Neural progenitor cell (in vitro differentiated cells): ENCODE data around the gene CEP63. TPM values are rescaled to one million over a fixed set of nuclear protein-coding genes. Genes with fewer than 3 reads are reported as not detected.

Experiments used
- DNase-seq: peaks from one replicate; pipeline ENCODE4 v3.0.0-alpha.2; 2016; ENCODE audit warnings: low spot score
- H2AFZ ChIP-seq: fragments of 200-600 bp; sonication (generic); replicated peaks from 2 replicates; pipeline ENCODE4 v1.6.1; 2016; ENCODE audit warnings: antibody characterized with exemption
- H3F3A ChIP-seq: fragments of 200-600 bp; sonication (generic); 2 replicates; pipeline ENCODE4 v1.6.1; 2016; ENCODE audit warnings: antibody characterized with exemption, low read depth
- H3K27ac ChIP-seq: fragments of 200-600 bp; sonication (generic); 2 replicates; pipeline ENCODE4 v1.5.1; 2016; ENCODE audit warnings: mild to moderate bottlenecking
- H3K27me3 ChIP-seq: fragments of 200-600 bp; sonication (generic); 2 replicates; pipeline ENCODE4 v1.6.1; 2016; ENCODE audit warnings: mild to moderate bottlenecking, moderate library complexity
- H3K36me3 ChIP-seq: fragments of 200-600 bp; sonication (generic); 2 replicates; pipeline ENCODE4 v1.5.1; 2016
- H3K4me1 ChIP-seq: fragments of 200-600 bp; sonication (generic); 2 replicates; pipeline ENCODE4 v1.6.1; 2016; ENCODE audit warnings: mixed run types
- H3K4me2 ChIP-seq: fragments of 200-600 bp; sonication (generic); 2 replicates; pipeline ENCODE4 v1.6.1; 2016
- H3K4me3 ChIP-seq: fragments of 200-600 bp; sonication (generic); 2 replicates; pipeline ENCODE4 v1.5.1; 2016
- H3K79me2 ChIP-seq: fragments of 200-600 bp; sonication (generic); 2 replicates; pipeline ENCODE4 v1.6.1; 2016; ENCODE audit warnings: low read depth
- H3K9ac ChIP-seq: fragments of 200-600 bp; sonication (generic); 2 replicates; pipeline ENCODE4 v1.6.1; 2016
- H3K9me3 ChIP-seq: fragments of 200-600 bp; sonication (generic); 2 replicates; pipeline ENCODE4 v1.5.1; 2016; ENCODE audit warnings: low read depth
- H4K20me1 ChIP-seq: fragments of 200-600 bp; sonication (generic); 2 replicates; pipeline ENCODE4 v1.6.1; 2016; ENCODE audit warnings: low read depth
- H3K27ac Mint-ChIP-seq: 3 replicates; pipeline ENCODE4 v1.8.0; 2021; ENCODE audit warnings: mixed read lengths
- H3K27me3 Mint-ChIP-seq: 2 replicates; pipeline ENCODE4 v1.8.0; 2022; ENCODE audit warnings: low read depth, mild to moderate bottlenecking, inconsistent platforms, moderate library complexity, mixed read lengths; ENCODE audit not compliant: insufficient read depth
- H3K36me3 Mint-ChIP-seq: 3 replicates; pipeline ENCODE4 v1.8.0; 2021; ENCODE audit warnings: mixed read lengths
- H3K4me1 Mint-ChIP-seq: 3 replicates; pipeline ENCODE4 v1.8.0; 2021; ENCODE audit warnings: mixed read lengths
- H3K4me3 Mint-ChIP-seq: 3 replicates; pipeline ENCODE4 v1.8.0; 2021; ENCODE audit warnings: mild to moderate bottlenecking, moderate library complexity, mixed read lengths
- H3K9me3 Mint-ChIP-seq: 3 replicates; pipeline ENCODE4 v1.8.0; 2020; ENCODE audit warnings: mixed read lengths
- CTCF ChIP-seq: fragments of 200-600 bp; sonication (generic); IDR thresholded peaks from 2 replicates; pipeline ENCODE4 v1.5.1; 2017; ENCODE audit warnings: antibody characterized with exemption, mild to moderate bottlenecking
- EZH2 ChIP-seq: fragments of 200-600 bp; sonication (generic); IDR thresholded peaks from 2 replicates; pipeline ENCODE4 v1.6.1; 2017; ENCODE audit warnings: antibody characterized with exemption, mild to moderate bottlenecking, moderate library complexity
- EZH2phosphoT487 ChIP-seq: fragments of 200-600 bp; sonication (generic); IDR thresholded peaks from 2 replicates; pipeline ENCODE4 v1.6.1; 2017; ENCODE audit warnings: antibody characterized with exemption
- total RNA-seq: library from RNA; depleted of rRNA; stranded (reverse); fragments of >200 nt; gene quantifications from 2 replicates; pipeline ENCODE4 v1.2.3, GENCODE V29; 2015; ENCODE audit warnings: low replicate concordance

Gene CEP63
- total RNA-seq, 1 donor from 2014 or later = 36.2 TPM

DNA sequence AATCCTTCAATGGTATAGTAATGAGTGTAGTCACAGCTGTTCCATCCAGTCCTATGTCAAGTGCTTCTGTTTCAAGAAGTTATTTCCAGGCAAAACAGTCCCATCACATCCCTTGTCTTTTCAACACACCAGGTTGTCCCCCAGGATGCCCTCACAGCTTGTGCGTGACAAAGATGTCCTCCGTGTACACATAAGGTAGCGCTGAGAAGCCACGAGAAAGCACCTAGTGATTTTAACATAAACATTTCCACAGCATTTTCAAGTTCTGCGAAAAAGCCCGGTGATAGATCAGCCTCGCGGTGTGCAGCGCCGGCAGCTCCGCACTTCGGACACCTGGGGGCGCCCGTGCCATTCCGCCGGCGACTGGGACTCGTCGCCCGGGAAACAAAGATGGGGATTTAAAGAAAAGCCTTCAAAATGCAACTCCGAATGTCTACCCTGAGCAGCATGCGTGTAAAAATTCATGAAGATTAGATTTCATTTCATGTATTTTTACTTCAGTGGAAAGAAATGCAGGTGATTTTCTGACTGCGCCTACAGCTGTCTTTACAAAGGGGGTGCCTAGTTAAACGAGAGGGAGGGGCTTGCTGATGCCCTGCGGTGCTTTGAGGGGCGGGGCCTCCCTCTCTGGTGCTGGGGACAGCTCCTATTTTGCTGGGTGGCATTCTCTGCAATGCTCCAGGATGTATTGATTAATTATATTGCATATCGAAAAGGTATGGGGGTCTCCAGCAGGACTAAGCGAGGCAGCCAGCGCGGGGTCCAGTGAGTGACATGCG lies 115.0 kb downstream of the CEP63 start:
- Mint-ChIP-seq H3K27me3 (peaks cover 6% of the 10 kb centered on the region), H3K36me3 (no peaks in the 10 kb centered on the region), H3K4me1 (peaks cover 62% of the 10 kb centered on the region), H3K9me3 (peaks cover 5% of the 10 kb centered on the region), H3K4me3 (peak overlapping the region; percentile 66), H3K27ac (no peak overlapping the region)
- Histone ChIP-seq H3K36me3 (no peaks in the 10 kb centered on the region), H3K27ac (no peak overlapping the region), H3K4me1 (peaks cover 33% of the 10 kb centered on the region), H3F3A (peaks cover 7% of the 10 kb centered on the region), H3K4me2 (peak overlapping the region; percentile 71), H3K4me3 (peak overlapping the region; percentile 37), H2AFZ (peak overlapping the region; percentile 75), H3K9ac (no peak overlapping the region), H3K27me3 (peaks cover 28% of the 10 kb centered on the region), H4K20me1 (no peaks in the 10 kb centered on the region), H3K9me3 (no peaks in the 10 kb centered on the region), H3K79me2 (no peaks in the 10 kb centered on the region)
- TF ChIP-seq CTCF (peak; percentile 100), EZH2phosphoT487 (no peak), EZH2 (no peak)
- peak; percentile 92 for DNase-seq

GRCh38 chr3:134601539-134602439 lies 115.9 kb downstream of the CEP63 start:
- peaks cover 7% of the 10 kb centered on the region for H3K27me3 Mint-ChIP-seq
- peak overlapping the region; percentile 71 for H3K4me2 ChIP-seq
- no peak overlapping the region for H3K27ac ChIP-seq

GRCh38 chr3:134602440-134602814 lies 116.6 kb downstream of the CEP63 start:
- H3K4me3 Mint-ChIP-seq = peak overlapping the region; percentile 68
- H3K4me3 ChIP-seq = no peak overlapping the region
- H3K27me3 Mint-ChIP-seq = peaks cover 5% of the 10 kb centered on the region
- peak overlapping the region; percentile 26 for H2AFZ ChIP-seq
- TF ChIP-seq CTCF (no peak), EZH2phosphoT487 (no peak), EZH2 (no peak)
- peak overlapping the region; percentile 71 for H3K4me2 ChIP-seq
- no peaks in the 10 kb centered on the region for H3K9me3 ChIP-seq
- H3K4me1 ChIP-seq = peaks cover 33% of the 10 kb centered on the region
- H3K9me3 Mint-ChIP-seq = no peaks in the 10 kb centered on the region
- H3K79me2 ChIP-seq = no peaks in the 10 kb centered on the region
- H3K27me3 ChIP-seq = peaks cover 28% of the 10 kb centered on the region
- peaks cover 63% of the 10 kb centered on the region for H3K4me1 Mint-ChIP-seq
- H3K27ac ChIP-seq = no peak overlapping the region
- peaks cover 7% of the 10 kb centered on the region for H3F3A ChIP-seq
- no peaks in the 10 kb centered on the region for H3K36me3 ChIP-seq
- H3K27ac Mint-ChIP-seq = peak overlapping the region; percentile 82
- H4K20me1 ChIP-seq = no peaks in the 10 kb centered on the region
- H3K9ac ChIP-seq = no peak overlapping the region
- no peaks in the 10 kb centered on the region for H3K36me3 Mint-ChIP-seq
- DNase-seq = no peak

More at GRCh38 chr3:134601539-134602439, 115.9 kb downstream of the CEP63 start:
- Histone ChIP-seq H3K9ac (no peak overlapping the region), H4K20me1 (no peaks in the 10 kb centered on the region), H3K9me3 (no peaks in the 10 kb centered on the region), H2AFZ (peak overlapping the region; percentile 26), H3K27me3 (peaks cover 28% of the 10 kb centered on the region), H3K79me2 (no peaks in the 10 kb centered on the region), H3K4me3 (no peak overlapping the region), H3K36me3 (no peaks in the 10 kb centered on the region), H3K4me1 (peaks cover 33% of the 10 kb centered on the region), H3F3A (peaks cover 7% of the 10 kb centered on the region)
- TF ChIP-seq EZH2phosphoT487 = no peak
- no peak for TF ChIP-seq EZH2
- peak; percentile 6 for TF ChIP-seq CTCF
- H3K4me3 Mint-ChIP-seq = peak overlapping the region; percentile 68
- H3K36me3 Mint-ChIP-seq = no peaks in the 10 kb centered on the region
- H3K4me1 Mint-ChIP-seq = peaks cover 63% of the 10 kb centered on the region
- peak overlapping the region; percentile 82 for H3K27ac Mint-ChIP-seq
- peak; percentile 98 for DNase-seq
- H3K9me3 Mint-ChIP-seq = peaks cover 2% of the 10 kb centered on the region
